ENCODE results near the gene SBF2. TPM values are rescaled to one million over a fixed set of nuclear protein-coding genes. Genes with fewer than 3 reads are reported as not detected.

Gene SBF2
- total RNA-seq, 1 donor from 2014 or later: 26.2 TPM

- DNase-seq (ENCODE audit: low read depth): no peak
- TF ChIP-seq, protein P1, sequence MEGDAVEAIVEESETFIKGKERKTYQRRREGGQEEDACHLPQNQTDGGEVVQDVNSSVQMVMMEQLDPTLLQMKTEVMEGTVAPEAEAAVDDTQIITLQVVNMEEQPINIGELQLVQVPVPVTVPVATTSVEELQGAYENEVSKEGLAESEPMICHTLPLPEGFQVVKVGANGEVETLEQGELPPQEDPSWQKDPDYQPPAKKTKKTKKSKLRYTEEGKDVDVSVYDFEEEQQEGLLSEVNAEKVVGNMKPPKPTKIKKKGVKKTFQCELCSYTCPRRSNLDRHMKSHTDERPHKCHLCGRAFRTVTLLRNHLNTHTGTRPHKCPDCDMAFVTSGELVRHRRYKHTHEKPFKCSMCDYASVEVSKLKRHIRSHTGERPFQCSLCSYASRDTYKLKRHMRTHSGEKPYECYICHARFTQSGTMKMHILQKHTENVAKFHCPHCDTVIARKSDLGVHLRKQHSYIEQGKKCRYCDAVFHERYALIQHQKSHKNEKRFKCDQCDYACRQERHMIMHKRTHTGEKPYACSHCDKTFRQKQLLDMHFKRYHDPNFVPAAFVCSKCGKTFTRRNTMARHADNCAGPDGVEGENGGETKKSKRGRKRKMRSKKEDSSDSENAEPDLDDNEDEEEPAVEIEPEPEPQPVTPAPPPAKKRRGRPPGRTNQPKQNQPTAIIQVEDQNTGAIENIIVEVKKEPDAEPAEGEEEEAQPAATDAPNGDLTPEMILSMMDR (conservative IDR thresholded peaks at IDR 0.05; ENCODE audit: low read depth, low read length): no peak
- no peak overlapping the region for H3K4me3 ChIP-seq (ENCODE audit: low read depth, low read length)
Measured at GRCh38 chr11:10209326-10209725, 84.7 kb downstream of the SBF2 start.

GRCh38 chr11:10208131-10208575, 85.9 kb downstream of the SBF2 start:
- H3K4me3 ChIP-seq (ENCODE audit: low read depth, low read length): no peak overlapping the region
- TF ChIP-seq, protein P1 (conservative IDR thresholded peaks at IDR 0.05; ENCODE audit: low read depth, low read length): peak; percentile 69
- DNase-seq (ENCODE audit: low read depth): peak; percentile 13

DNA sequence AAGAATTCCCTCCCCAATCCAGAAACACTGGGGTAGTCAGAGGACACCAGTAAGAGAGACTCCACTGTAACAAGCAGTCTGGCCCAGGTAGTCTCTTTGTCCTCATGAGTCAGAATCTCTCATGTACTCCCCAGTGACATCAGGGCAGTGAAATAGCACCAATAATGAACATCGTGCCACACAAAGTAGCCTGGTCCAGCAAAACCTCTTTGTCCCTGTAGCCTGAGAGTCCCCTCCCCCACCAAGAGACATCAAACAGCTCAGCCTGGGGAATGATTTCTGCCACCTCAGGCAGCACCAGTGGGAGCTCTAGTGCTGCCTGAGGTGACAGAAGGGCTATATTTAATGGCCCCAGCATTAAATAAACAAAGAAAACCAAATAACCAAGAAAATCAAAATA, 88.1 kb downstream of the SBF2 start:
- TF ChIP-seq, protein P1 (conservative IDR thresholded peaks at IDR 0.05; ENCODE audit: low read depth, low read length): no peak
- no peak for DNase-seq (ENCODE audit: low read depth)
- no peak overlapping the region for H3K4me3 ChIP-seq (ENCODE audit: low read depth, low read length)

DNA sequence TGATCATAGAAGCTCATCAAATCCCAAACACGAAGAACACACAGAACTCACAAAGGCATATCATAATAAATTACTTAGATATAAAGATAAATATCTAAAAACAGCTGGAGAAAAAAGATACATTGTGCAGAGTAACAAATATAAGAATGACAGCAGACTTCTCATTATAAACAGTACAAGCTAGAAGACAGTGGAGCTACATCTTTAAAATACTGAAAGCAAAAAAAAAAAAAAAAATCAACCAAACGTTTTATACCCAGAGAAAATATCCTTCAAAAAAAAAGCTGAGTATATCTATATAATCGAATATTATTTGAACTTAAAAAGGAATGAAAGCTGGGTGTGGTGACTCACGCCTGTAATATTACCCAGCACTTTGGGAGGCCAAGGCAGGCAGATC, 90.0 kb downstream of the SBF2 start:
- TF ChIP-seq, protein P1 (conservative IDR thresholded peaks at IDR 0.05; ENCODE audit: low read depth, low read length): no peak
- no peak for DNase-seq (ENCODE audit: low read depth)
- no peak overlapping the region for H3K4me3 ChIP-seq (ENCODE audit: low read depth, low read length)

- no peak overlapping the region for H3K4me3 ChIP-seq (ENCODE audit: low read depth, low read length)
- TF ChIP-seq, protein P1 (conservative IDR thresholded peaks at IDR 0.05; ENCODE audit: low read depth, low read length): no peak
- no peak for DNase-seq (ENCODE audit: low read depth)
Measured at GRCh38 chr11:10201343-10201742, 92.7 kb downstream of the SBF2 start.

- TF ChIP-seq, protein P1 (conservative IDR thresholded peaks at IDR 0.05; ENCODE audit: low read depth, low read length): no peak
- no peak for DNase-seq (ENCODE audit: low read depth)
Measured at GRCh38 chr11:10197091-10197490, 96.9 kb downstream of the SBF2 start.

GRCh38 chr11:10192036-10192435, 102.0 kb downstream of the SBF2 start:
- DNase-seq (ENCODE audit: low read depth): no peak
- no peak overlapping the region for H3K4me3 ChIP-seq (ENCODE audit: low read depth, low read length)

More at GRCh38 chr11:10197091-10197490, 96.9 kb downstream of the SBF2 start:
- no peak overlapping the region for H3K4me3 ChIP-seq (ENCODE audit: low read depth, low read length)

More at GRCh38 chr11:10192036-10192435, 102.0 kb downstream of the SBF2 start:
- TF ChIP-seq, protein P1 (conservative IDR thresholded peaks at IDR 0.05; ENCODE audit: low read depth, low read length): no peak

All from epithelial cell of proximal tubule (primary cell).